ENCODE measurements around the gene CALR. TPM values are rescaled to one million over a fixed set of nuclear protein-coding genes. Genes with fewer than 3 reads are reported as not detected.

Gene CALR
- total and polyA plus RNA-seq, 9 of the 15 experiments (the other 6 are each of a cell fraction or from before 2014, with no cell fraction given), result 126 to 811 (median 642) TPM

GRCh38 chr19:12938779-12939601, 581 bp downstream of the CALR start (continued):
- TF ChIP-seq RBFOX2 (IDR thresholded peaks at IDR 0.05; ENCODE audit: low read depth, low read length), result peak; percentile 100
- TF ChIP-seq, protein P1, sequence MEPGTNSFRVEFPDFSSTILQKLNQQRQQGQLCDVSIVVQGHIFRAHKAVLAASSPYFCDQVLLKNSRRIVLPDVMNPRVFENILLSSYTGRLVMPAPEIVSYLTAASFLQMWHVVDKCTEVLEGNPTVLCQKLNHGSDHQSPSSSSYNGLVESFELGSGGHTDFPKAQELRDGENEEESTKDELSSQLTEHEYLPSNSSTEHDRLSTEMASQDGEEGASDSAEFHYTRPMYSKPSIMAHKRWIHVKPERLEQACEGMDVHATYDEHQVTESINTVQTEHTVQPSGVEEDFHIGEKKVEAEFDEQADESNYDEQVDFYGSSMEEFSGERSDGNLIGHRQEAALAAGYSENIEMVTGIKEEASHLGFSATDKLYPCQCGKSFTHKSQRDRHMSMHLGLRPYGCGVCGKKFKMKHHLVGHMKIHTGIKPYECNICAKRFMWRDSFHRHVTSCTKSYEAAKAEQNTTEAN (CRISPR knock-in tag; IDR thresholded peaks at IDR 0.05), result 0 out of 2 replicates have a peak, but pooled peaks have one; percentile 20
- TF ChIP-seq ZNF696 (CRISPR knock-in tag; conservative IDR thresholded peaks at IDR 0.05), result no peak
- TF ChIP-seq MAX (CRISPR knock-in tag; IDR thresholded peaks at IDR 0.05), result no peak
- TF ChIP-seq ZNF282 (CRISPR knock-in tag; IDR thresholded peaks at IDR 0.05), result 0 out of 2 replicates have a peak, but pooled peaks have one; percentile 91
- peak; percentile 5; the same call in 1 of the 2 replicates for TF ChIP-seq KLF13 (tag; IDR thresholded peaks at IDR 0.05; ENCODE audit: borderline replicate concordance, low read depth)
- no peak for TF ChIP-seq TCFL5 (CRISPR knock-in tag; conservative IDR thresholded peaks at IDR 0.05)
- no peak for TF ChIP-seq ZBTB1 (CRISPR knock-in tag; IDR thresholded peaks at IDR 0.05; ENCODE audit: borderline replicate concordance, low read depth)
- no peak for TF ChIP-seq MTF1 (CRISPR knock-in tag; IDR thresholded peaks at IDR 0.05; ENCODE audit: borderline replicate concordance)
- TF ChIP-seq NR2C2 (CRISPR knock-in tag; IDR thresholded peaks at IDR 0.05), result no peak
- TF ChIP-seq NR2C2 (tag; IDR thresholded peaks at IDR 0.05), result no peak
- TF ChIP-seq SIX5 (IDR thresholded peaks at IDR 0.05; ENCODE audit: borderline replicate concordance in 1 of 2, insufficient read depth in 1 of 2, low read depth in 1 of 2, low read length in 2 of 2), result no peak
- TF ChIP-seq ATF3 (IDR thresholded peaks at IDR 0.05), result no peak
- TF ChIP-seq ATF3 (CRISPR knock-in tag; conservative IDR thresholded peaks at IDR 0.05), result peak; percentile 63
- TF ChIP-seq PRMT5 (CRISPR knock-in tag; IDR thresholded peaks at IDR 0.05), result no peak
- TF ChIP-seq ZNF24 (IDR thresholded peaks at IDR 0.05), result no peak
- TF ChIP-seq, protein P2, sequence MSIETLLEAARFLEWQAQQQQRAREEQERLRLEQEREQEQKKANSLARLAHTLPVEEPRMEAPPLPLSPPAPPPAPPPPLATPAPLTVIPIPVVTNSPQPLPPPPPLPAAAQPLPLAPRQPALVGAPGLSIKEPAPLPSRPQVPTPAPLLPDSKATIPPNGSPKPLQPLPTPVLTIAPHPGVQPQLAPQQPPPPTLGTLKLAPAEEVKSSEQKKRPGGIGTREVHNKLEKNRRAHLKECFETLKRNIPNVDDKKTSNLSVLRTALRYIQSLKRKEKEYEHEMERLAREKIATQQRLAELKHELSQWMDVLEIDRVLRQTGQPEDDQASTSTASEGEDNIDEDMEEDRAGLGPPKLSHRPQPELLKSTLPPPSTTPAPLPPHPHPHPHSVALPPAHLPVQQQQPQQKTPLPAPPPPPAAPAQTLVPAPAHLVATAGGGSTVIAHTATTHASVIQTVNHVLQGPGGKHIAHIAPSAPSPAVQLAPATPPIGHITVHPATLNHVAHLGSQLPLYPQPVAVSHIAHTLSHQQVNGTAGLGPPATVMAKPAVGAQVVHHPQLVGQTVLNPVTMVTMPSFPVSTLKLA (conservative IDR thresholded peaks at IDR 0.05), result 0 out of 4 replicates have a peak, but pooled peaks of 1 of the 2 experiments have one; percentile 50
- 0 out of 4 replicates have a peak, but pooled peaks of 1 of the 2 experiments have one; percentile 11 for TF ChIP-seq RAD21 (CRISPR knock-in tag; conservative IDR thresholded peaks at IDR 0.05 in 1 of 2, IDR thresholded peaks at IDR 0.05 in 1 of 2)
- TF ChIP-seq SMARCB1 (IDR thresholded peaks at IDR 0.05; ENCODE audit: insufficient read length, low read depth), result no peak
- no peak for TF ChIP-seq IRF2 (CRISPR knock-in tag; IDR thresholded peaks at IDR 0.05)
